HG03095 (cell line): ENCODE data around the gene SLC4A8.
"Not testable (repeated sequence)": the region's sequence is repeated elsewhere in the genome, so short reads cannot be mapped to it uniquely, and the experiment has no call there.

Experiments used
- ATAC-seq: cut with Tn5 transposase; IDR thresholded peaks from one replicate; pipeline ENCODE4 v1.9.1; 2021; ENCODE audit warnings: moderate library complexity; ENCODE audit not compliant: unreplicated experiment

The SLC4A8 gene

GRCh38 chr12:51473947-51474346 lies 49.3 kb downstream of the SLC4A8 start:
- no peak for ATAC-seq

- ATAC-seq = no peak
These were observed 50.9 kb downstream of the SLC4A8 start for GRCh38 chr12:51475543-51475942.

- ATAC-seq = no peak
These were observed 56.3 kb downstream of the SLC4A8 start for GRCh38 chr12:51480978-51481377.

- ATAC-seq = no peak
These were observed 58.5 kb downstream of the SLC4A8 start for GRCh38 chr12:51482929-51483697.

- no peak for ATAC-seq
These were observed 59.5 kb downstream of the SLC4A8 start for GRCh38 chr12:51484119-51484518.

- no peak for ATAC-seq
These were observed 63.6 kb downstream of the SLC4A8 start for GRCh38 chr12:51488281-51488680.

- no peak for ATAC-seq
These were observed 68.7 kb downstream of the SLC4A8 start for GRCh38 chr12:51493281-51493680.

GRCh38 chr12:51496895-51497294 lies 72.3 kb downstream of the SLC4A8 start:
- ATAC-seq = no peak

GRCh38 chr12:51504851-51505250 lies 80.2 kb downstream of the SLC4A8 start:
- ATAC-seq = no peak

GRCh38 chr12:51505360-51506105 lies 80.9 kb downstream of the SLC4A8 start:
- ATAC-seq = no peak

- ATAC-seq = no peak
These were observed 82.5 kb downstream of the SLC4A8 start for GRCh38 chr12:51507178-51507577.

GRCh38 chr12:51508285-51508684 lies 83.7 kb downstream of the SLC4A8 start:
- no peak for ATAC-seq

- ATAC-seq = no peak
These were observed 87.1 kb downstream of the SLC4A8 start for GRCh38 chr12:51511546-51512260.

GRCh38 chr12:51512438-51512837 lies 87.8 kb downstream of the SLC4A8 start:
- ATAC-seq = no peak

- not testable (repeated sequence) for ATAC-seq
These were observed 90.4 kb downstream of the SLC4A8 start for GRCh38 chr12:51515037-51515436.

GRCh38 chr12:51517316-51517715 lies 92.7 kb downstream of the SLC4A8 start:
- no peak for ATAC-seq

GRCh38 chr12:51517800-51518199 lies 93.2 kb downstream of the SLC4A8 start:
- ATAC-seq = no peak

GRCh38 chr12:51519755-51520154 lies 95.1 kb downstream of the SLC4A8 start:
- peak; percentile 50 for ATAC-seq

GRCh38 chr12:51520576-51521325 lies 96.1 kb downstream of the SLC4A8 start:
- ATAC-seq = no peak

- ATAC-seq = no peak
These were observed 97.1 kb downstream of the SLC4A8 start for GRCh38 chr12:51521554-51522276.
